ENCODE measurements around the gene RHOA.
"Not testable (repeated sequence)": the region's sequence is repeated elsewhere in the genome, so short reads cannot be mapped to it uniquely, and the experiment has no call there.

GRCh38 chr3:49405570-49405969 is 6.2 kb downstream of the RHOA start:
- not testable (repeated sequence) for TF ChIP-seq CTCF, POLR2A (IDR thresholded peaks at IDR 0.05)

All from right lobe of liver (tissue), 4 donors.